Activated CD4-positive, CD25-positive, alpha-beta regulatory T cell treated with anti-CD3 and anti-CD28 coated beads, Interleukin-2, amount 50 U/mL, for 16 hours (primary cell): ENCODE data around the gene CPNE9.

Experiments
- DNase-seq: peaks from one replicate; pipeline ENCODE4 v3.0.0-alpha.2; 2020; ENCODE audit warnings: low read depth, low spot score

The CPNE9 gene

DNA sequence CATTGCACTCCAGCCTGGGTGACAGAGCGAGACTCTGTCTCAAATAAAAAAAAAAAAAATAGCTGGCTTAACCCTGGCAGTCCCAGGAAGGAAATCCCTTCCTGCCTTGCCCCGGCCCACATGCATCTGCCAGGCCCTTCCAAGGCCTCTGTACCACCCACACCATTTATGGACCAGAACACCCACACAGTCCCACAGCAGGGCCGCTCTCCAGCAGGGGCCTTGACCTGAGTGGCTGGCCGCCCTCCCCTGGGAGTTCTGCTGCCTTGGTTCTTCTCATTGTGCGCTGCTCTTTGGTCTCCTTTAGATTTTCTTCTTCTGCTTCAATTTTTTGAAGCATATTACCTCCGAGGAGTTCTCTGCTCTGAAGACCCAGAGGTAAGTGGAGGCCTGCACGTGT, 16.1 kb upstream of the CPNE9 start:
- DNase-seq = no peak

DNA sequence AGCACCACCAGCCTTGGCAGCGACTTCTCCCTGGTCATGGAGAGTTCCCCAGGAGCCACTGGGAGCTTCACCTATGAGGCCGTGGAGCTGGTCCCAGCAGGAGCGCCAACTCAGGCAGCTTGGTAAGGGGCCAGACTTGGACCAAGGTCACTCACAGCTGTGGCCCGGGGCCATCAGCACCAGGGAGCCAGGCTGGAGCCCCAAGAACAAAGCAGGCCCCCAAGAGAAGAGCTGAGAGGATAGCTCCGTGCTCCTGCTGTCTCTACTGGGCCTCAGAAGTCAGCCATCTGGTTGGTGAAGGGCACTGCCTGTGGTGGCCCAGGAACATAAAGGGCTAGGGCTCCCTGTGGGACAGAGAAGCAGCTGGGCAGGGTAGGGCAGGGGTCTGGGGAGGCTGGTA, 14.7 kb upstream of the CPNE9 start:
- DNase-seq = no peak

DNA sequence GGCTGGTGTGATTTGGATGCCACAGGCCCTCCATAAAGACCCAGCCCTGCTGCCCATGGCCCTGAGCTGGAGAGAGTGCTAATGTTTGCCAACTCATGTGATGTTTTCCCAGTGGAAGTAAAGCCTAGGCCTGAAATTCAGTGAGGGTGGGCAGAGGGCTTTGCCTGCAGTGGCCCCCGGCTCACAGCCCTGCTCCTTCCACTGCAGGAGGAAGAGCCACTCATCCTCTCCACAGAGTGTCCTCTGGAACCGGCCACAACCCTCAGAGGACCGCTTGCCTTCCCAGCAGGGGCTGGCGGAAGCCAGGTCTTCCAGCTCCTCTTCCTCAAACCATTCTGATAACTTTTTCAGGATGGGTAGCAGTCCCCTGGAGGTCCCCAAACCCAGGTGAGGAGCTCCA, 13.9 kb upstream of the CPNE9 start:
- DNase-seq = no peak

DNA sequence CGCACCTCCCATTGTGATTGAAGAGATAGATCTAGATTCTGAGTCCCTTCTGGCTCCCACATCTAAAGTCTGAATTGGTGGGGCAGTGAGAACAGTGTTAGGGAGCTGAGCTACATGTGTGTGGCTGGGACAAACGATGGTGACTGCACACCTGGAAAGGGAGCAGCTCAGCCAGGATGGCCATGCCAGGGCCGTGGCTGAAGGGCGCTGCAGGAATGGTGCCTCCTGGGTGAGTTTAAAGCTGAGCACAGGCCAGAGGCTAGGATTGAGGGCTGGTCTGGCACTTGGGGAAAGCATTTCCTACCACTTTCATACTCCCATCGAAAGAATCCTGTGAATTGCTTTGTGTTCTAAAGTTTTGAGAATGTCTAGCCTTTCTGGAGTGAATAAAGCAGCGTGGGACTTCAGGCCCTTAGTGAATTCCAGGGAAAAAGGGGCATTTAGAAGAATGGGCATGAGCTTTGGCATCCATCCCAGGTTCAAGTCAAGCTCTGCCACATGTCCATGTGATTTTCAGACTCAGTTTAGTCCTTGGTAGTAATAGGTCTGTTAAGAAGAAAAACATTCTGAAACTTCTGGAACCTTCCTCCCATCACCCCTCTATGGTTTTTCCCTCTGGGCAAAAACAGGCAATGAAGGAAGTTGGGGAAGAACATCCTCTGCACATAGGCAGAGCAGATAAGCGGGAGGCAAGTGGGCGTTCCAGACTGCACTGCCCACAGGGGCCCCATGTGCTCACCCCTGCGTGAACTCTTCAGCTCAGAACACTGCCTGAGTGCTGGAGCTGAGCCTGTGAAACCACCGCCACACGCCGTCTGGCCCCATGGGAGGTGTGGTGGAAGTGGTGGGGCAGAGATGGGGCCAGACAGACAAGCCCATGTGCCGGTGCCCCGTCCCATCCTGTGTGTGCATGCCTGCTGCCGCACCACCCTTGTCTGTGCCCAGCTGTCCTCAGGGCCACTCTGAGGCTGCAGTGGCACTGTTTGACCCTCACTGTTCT, 12.9 kb upstream of the CPNE9 start:
- no peak for DNase-seq

- DNase-seq = no peak
Measured at GRCh38 chr3:9691636-9692035, 12.0 kb upstream of the CPNE9 start.

- DNase-seq = no peak
Measured at GRCh38 chr3:9692416-9692815, 11.2 kb upstream of the CPNE9 start.

- no peak for DNase-seq
Measured at GRCh38 chr3:9695345-9695744, 8.3 kb upstream of the CPNE9 start.

DNA sequence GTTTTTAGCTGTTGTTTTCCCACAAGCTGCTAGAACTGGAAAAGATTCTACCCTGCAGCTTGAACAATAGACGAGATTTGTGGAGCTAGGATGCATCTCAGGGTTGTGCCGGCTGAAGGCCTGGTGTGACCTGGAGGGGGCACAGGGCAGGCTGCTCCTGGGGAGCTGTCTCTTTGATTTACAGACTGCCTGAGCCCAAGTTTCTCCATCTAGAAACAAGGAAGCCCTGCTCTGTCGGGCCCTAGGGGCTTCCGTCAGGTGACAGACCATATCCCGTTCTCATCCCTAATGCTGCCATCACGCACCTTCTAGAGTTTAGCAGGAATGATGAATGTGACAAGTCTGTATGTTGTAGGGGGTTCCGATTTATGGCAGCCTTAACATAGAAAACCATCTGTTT, 7.9 kb upstream of the CPNE9 start:
- DNase-seq = no peak

GRCh38 chr3:9696480-9697220, 7.0 kb upstream of the CPNE9 start:
- DNase-seq = no peak

DNA sequence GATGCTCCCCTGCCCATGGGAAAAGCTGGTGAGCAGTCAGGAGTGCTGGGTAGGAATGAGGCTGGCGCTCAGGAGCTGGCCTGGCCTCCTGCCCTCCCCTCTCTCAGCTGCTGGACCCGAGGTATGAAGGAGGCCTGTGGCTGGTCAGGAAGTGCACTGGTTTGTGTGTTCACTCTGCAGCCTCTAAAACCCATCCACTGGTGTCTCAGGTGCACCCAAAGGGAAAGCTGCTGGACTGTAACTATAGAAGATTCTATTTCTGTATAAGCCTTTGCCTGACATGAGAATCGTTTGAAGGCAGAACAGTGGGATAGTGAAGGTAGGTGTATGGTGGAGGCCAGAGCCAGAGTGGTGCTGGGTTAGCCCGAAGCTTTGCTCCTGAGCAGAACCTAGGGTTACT, 5.7 kb upstream of the CPNE9 start:
- no peak for DNase-seq

GRCh38 chr3:9698293-9698692, 5.3 kb upstream of the CPNE9 start:
- no peak for DNase-seq

GRCh38 chr3:9700536-9700935, 3.1 kb upstream of the CPNE9 start:
- DNase-seq = no peak

DNA sequence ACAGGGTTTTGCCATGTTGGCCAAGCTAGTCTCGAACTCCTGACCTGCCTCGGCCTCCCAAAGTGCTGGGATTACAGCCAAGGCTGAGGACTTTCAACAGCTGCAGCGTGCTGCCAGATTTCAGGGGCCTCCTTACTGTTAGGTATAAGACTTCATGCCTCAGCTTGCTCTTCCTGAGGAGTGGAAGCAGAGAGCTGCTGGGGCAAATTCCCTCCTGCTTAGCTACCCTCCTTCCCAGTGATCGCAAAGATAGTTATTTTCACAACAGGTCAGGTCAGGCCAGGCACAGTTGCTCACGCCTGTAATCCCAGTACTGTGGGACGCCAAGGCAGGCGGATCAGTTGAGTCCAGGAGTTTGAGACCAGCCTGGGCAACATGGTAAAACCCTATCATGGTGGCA, 2.6 kb upstream of the CPNE9 start:
- no peak for DNase-seq

DNA sequence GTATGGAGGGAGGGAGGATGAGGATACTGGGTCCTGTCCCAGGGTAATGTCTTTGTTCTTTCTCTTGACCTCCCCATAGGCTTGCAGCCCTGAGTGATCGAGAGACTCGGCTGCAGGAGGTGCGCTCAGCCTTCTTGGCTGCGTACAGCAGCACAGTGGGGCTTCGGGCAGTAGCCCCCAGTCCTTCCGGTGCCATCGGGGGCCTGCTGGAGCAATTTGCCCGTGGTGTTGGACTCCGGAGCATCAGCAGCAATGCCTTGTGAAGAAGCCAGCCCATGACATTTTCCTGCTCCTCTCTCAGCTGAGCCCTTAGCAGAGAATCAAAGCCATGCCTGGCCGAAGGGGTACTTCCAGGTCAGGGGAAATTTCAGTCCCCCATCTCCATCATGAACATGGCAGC, 1.9 kb upstream of the CPNE9 start:
- no peak for DNase-seq

GRCh38 chr3:9703240-9703639, 393 bp upstream of the CPNE9 start:
- no peak for DNase-seq

DNA sequence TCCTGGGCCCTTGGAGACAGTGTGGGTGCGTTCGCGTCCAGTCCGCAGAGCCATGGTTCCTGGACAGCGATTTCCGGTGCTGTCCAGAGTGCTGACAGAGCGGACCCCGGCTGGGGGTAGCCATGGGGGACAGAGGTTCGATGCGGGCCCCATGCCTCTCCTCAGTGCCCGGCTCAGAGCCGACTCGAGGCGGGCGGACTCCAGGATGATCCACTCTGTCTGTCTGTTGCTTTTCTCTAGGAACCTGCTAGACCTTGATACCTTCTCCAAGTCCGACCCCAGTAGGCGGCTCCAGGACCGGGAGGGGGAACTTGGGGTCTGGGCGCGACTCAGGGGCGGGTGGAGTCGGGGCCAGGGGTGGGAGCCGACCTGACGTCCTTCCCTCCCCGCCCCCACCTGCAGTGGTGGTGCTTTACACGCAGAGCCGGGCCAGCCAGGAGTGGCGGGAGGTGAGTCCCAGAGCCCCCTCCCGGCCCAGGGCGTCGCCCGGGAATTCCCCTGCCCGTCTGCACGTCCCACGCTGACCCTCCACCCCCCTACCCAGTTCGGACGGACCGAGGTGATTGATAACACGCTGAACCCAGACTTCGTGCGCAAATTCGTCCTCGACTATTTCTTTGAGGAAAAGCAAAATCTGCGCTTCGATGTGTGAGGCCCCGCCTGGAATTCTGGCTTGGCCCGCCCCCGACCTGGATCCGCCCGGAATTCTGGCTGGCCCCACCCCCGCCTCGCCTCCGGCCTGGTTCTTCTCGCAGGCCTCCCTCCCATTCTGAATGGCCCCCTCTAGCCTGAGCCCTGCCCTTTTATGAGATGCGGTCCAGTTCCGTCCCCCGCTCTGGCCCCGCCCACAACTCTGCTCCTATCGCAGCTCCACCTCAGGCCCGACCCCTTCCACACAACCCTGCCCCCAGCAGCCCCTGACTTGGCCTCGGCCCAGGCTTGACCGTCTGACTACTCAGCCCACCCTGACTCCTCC, 1.0 kb downstream of the CPNE9 start:
- DNase-seq = no peak

- no peak for DNase-seq
Measured at GRCh38 chr3:9710174-9710739, 6.6 kb downstream of the CPNE9 start.

GRCh38 chr3:9712415-9712814, 8.8 kb downstream of the CPNE9 start:
- no peak for DNase-seq

GRCh38 chr3:9713142-9713541, 9.5 kb downstream of the CPNE9 start:
- DNase-seq = no peak

- no peak for DNase-seq
Measured at GRCh38 chr3:9715136-9715535, 11.5 kb downstream of the CPNE9 start.

- DNase-seq = no peak
Measured at GRCh38 chr3:9715764-9716437, 12.3 kb downstream of the CPNE9 start.
